K562 (cell line): ENCODE data around the gene TM4SF20. TPM values are rescaled to one million over a fixed set of nuclear protein-coding genes. Genes with fewer than 3 reads are reported as not detected.

Source experiments
- ATAC-seq: fragments of 200-7000 bp; cut with Tn5 transposase; 3 replicates; pipeline ENCODE4 v1.9.1; 2020; ENCODE audit warnings: moderate library complexity
- BruUV-seq: library from RNA; stranded (reverse); fragments of 400-500 nt; replicated peaks from 2 replicates; lab custom pipeline; 2021; lab: Mats Ljungman, UMichigan
- CTCF ChIA-PET: fragments of 300-600 bp; formaldehyde crosslinking; extraction: SDS; loops from one replicate; lab custom pipeline; 2021; ENCODE audit warnings: low intra/inter-chr PET ratio; lab: Yijun Ruan, JAX
- POLR2A ChIA-PET: fragments of 300-600, 350-650 bp; sonication (Branson Sonifier 250); formaldehyde crosslinking; extraction: SDS; loops from one replicate; lab custom pipeline; 2021; ENCODE audit warnings: antibody characterized with exemption, inconsistent platforms; lab: Yijun Ruan, JAX
- DNase-seq, 4 experiments: peaks; one replicate each; pipeline versions ENCODE4 v3.0.0 to v3.0.0-alpha.2; 2011 to 2018; ENCODE audit warnings: low spot score in 3 of 4, mixed read lengths in 3 of 4; ENCODE audit errors: extremely low read depth in 1 of 4
- FAIRE-seq: peaks from 2 replicates; lab custom pipeline; 2011; peaks lifted over from hg19 to GRCh38; lab: Jason Lieb, UNC
- H2AFZ ChIP-seq: 2 replicates; pipeline ENCODE4 v1.6.0; 2011; ENCODE audit warnings: low read depth, low read length, control low read depth, inconsistent platforms
- H3K27ac ChIP-seq: fragments of 200-600 bp; 3 replicates; pipeline ENCODE4 v1.8.0; 2011; ENCODE audit warnings: low read depth, mild to moderate bottlenecking, control low read depth, inconsistent platforms, low read length, moderate library complexity, mixed read lengths; ENCODE audit errors: extremely low read depth
- H3K27me3 ChIP-seq, 2 experiments: fragments of 300-600 bp in 1 of 2; 2 replicates in 1 of 2; 3 replicates in 1 of 2; pipeline versions ENCODE4 v1.6.0 to v1.8.0; 2011; ENCODE audit warnings: inconsistent platforms in 2 of 2, low read length in 2 of 2, mild to moderate bottlenecking in 1 of 2, mixed read lengths in 1 of 2, moderate library complexity in 1 of 2; ENCODE audit not compliant: control insufficient read depth in 2 of 2, insufficient read depth in 2 of 2
- H3K36me3 ChIP-seq: fragments of 300-600 bp; 3 replicates; pipeline ENCODE4 v1.8.0; 2011; ENCODE audit warnings: mild to moderate bottlenecking, low read length, inconsistent platforms; ENCODE audit not compliant: control insufficient read depth, insufficient read depth
- H3K4me1 ChIP-seq, 2 experiments: fragments of 200-600 bp in 1 of 2; replicated peaks in 1 of 2; 2 replicates in 1 of 2; 3 replicates in 1 of 2; pipeline versions ENCODE4 v1.5.1 to v1.8.0; 2011; ENCODE audit warnings: inconsistent platforms in 2 of 2, low read length in 2 of 2, mild to moderate bottlenecking in 1 of 2, mixed read lengths in 1 of 2, moderate library complexity in 1 of 2; ENCODE audit not compliant: control insufficient read depth in 2 of 2, insufficient read depth in 2 of 2
- H3K4me2 ChIP-seq: 2 replicates; pipeline ENCODE4 v1.6.1; 2011; ENCODE audit warnings: low read length, control low read depth, inconsistent platforms, mixed read lengths; ENCODE audit not compliant: insufficient read depth
- H3K4me3 ChIP-seq: fragments of 200-600 bp; sonication (generic), shearing (Covaris generic); 2 replicates; pipeline ENCODE4 v1.5.1; 2016; ENCODE audit warnings: control low read depth, inconsistent platforms
- H3K79me2 ChIP-seq: fragments of 200-600 bp; 3 replicates; pipeline ENCODE4 v1.8.0; 2011; ENCODE audit warnings: low read length, inconsistent platforms; ENCODE audit not compliant: control insufficient read depth, insufficient read depth
- H3K9ac ChIP-seq, 2 experiments: 2 replicates each; pipeline versions ENCODE4 v1.6.0 to v1.6.1; 2011; ENCODE audit warnings: low read depth in 2 of 2, low read length in 2 of 2, control low read depth in 1 of 2, inconsistent platforms in 1 of 2, mild to moderate bottlenecking in 1 of 2, mixed read lengths in 1 of 2; ENCODE audit not compliant: insufficient read depth in 1 of 2
- H3K9me1 ChIP-seq: one replicate; pipeline ENCODE4 v1.6.0; 2011; ENCODE audit warnings: inconsistent platforms, mild to moderate bottlenecking, low read length, moderate library complexity; ENCODE audit not compliant: control insufficient read depth, insufficient read depth
- H3K9me3 ChIP-seq: replicated peaks from 2 replicates; pipeline ENCODE4 v1.5.1; 2011; ENCODE audit warnings: low read depth, low read length, inconsistent platforms; ENCODE audit not compliant: control insufficient read depth, insufficient read depth
- H4K20me1 ChIP-seq: replicated peaks from 2 replicates; pipeline ENCODE4 v1.6.1; 2011; ENCODE audit warnings: low read length, inconsistent platforms, mixed read lengths; ENCODE audit not compliant: control insufficient read depth, insufficient read depth
- CTBP1 ChIP-seq: fragments of 450-650 bp; IDR thresholded peaks from 2 replicates; pipeline ENCODE4 v1.6.1; 2016; ENCODE audit warnings: borderline replicate concordance
- ILK ChIP-seq: fragments of 450-650 bp; IDR thresholded peaks from 2 replicates; pipeline ENCODE4 v1.6.1; 2016; ENCODE audit warnings: missing genetic modification characterization, low read depth, mild to moderate bottlenecking, missing compliant biosample characterization, moderate library complexity, borderline replicate concordance
- MED1 ChIP-seq: sonication (generic); formaldehyde crosslinking; IDR thresholded peaks from 2 replicates; pipeline ENCODE4 v1.8.1; 2023; ENCODE audit warnings: missing genetic modification reagents, borderline replicate concordance
- NCOA6 ChIP-seq: fragments of 450-650 bp; IDR thresholded peaks from 2 replicates; pipeline ENCODE4 v1.6.1; 2017; ENCODE audit warnings: mild to moderate bottlenecking
- NFRKB ChIP-seq: fragments of 450-650 bp; IDR thresholded peaks from 2 replicates; pipeline ENCODE4 v1.6.1; 2016; ENCODE audit warnings: low read depth
- POLR2G ChIP-seq: fragments of 200-400 bp; formaldehyde crosslinking; IDR thresholded peaks from 2 replicates; pipeline ENCODE4 v1.6.1; 2017; ENCODE audit warnings: low read depth, mild to moderate bottlenecking, antibody characterized with exemption, low read length, moderate library complexity
- ZNF766 ChIP-seq: fragments of 200-800 bp; sonication (Bioruptor generic); conservative IDR thresholded peaks from 2 replicates; pipeline ENCODE4 v1.6.1; 2016; ENCODE audit warnings: missing genetic modification characterization, missing compliant biosample characterization
- WGBS: fragments of 100-300 bp; shearing (Covaris generic); methylation state at CpG from one replicate; pipeline ENCODE4 v1.1.6; 2016; ENCODE audit warnings: low coverage, mixed read lengths; ENCODE audit not compliant: insufficient coverage; ENCODE audit errors: missing lambda C conversion rate; 5-methylcytosine and 5-hydroxymethylcytosine counted together
- in situ Hi-C: fragments of 300-500 bp; cut with MboI; formaldehyde crosslinking; loops from 4 replicates; pipeline ENCODE4 v1.15.0; 2018; ENCODE audit warnings: inconsistent platforms, mixed read lengths
- intact Hi-C: fragments of 100-400 bp; cut with micrococcal nuclease; formaldehyde crosslinking; loops from 2 replicates; pipeline ENCODE4 v1.14.2; 2022
- polyA plus RNA-seq, 8 experiments: library from polyadenylated mRNA; depleted of rRNA in 4 of 8; stranded (reverse) in 5 of 8; unstranded in 3 of 8; fragments of >200 nt; fragmentation: Nextera tagmentation in 2 of 8; fragmentation: Illumina TruSeq in 1 of 8; extraction: Ambion mirVana in 2 of 8; extraction: Trizol in 1 of 8; gene quantifications; 2 replicates each; pipeline versions ENCODE4 v1.2.1 to v1.2.3, GENCODE V29; 2011 to 2014; ENCODE audit warnings: inconsistent platforms in 1 of 8, missing spikeins in 1 of 8
- total RNA-seq, 7 experiments: library from RNA; depleted of rRNA in 6 of 7; stranded (reverse); fragments of >200 nt in 6 of 7; fragmentation: Illumina TruSeq in 2 of 7; extraction: Trizol in 2 of 7; gene quantifications; 2 replicates each; pipeline versions ENCODE4 v1.2.1 to v1.2.3, GENCODE V29; 2011 to 2021; ENCODE audit warnings: low replicate concordance in 1 of 7
- TF ChIP-seq, protein P1 (sequence below), 2 experiments: fragments of 450-650 bp; conservative IDR thresholded peaks; 2 replicates each; pipeline ENCODE4 v1.6.1; 2017; ENCODE audit warnings: mild to moderate bottlenecking in 2 of 2, moderate library complexity in 2 of 2
- TF ChIP-seq, protein P2 (sequence below): fragments of 450-650 bp; IDR thresholded peaks from 2 replicates; pipeline ENCODE4 v1.7.0; 2016; ENCODE audit warnings: borderline replicate concordance

Gene TM4SF20
- total and polyA plus RNA-seq, 9 of the 15 experiments (the other 6 are each of a cell fraction or from before 2014, with no cell fraction given), result not detected

DNA sequence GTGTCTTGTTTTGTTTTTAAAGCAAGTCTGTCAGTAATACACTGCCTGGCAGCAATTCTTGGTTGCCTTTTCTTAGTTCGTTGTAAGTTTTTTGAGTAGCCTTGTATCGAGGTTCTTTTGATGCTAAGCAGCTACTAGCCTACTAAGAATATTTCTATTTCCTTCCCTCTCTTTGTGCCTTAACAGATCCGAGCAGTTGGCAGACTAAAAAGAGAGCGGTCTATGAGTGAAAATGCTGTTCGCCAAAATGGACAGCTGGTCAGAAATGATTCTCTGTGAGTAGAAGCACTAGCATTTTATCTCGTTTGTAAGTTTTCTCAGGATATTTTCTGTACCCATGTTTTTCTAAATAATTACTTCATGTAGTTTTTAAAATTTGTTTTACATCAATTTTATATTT is 39.0 kb downstream of the TM4SF20 start:
- in situ Hi-C loops (no loop called here), intact Hi-C loops (no loop called here)
- Histone ChIP-seq H3K9me3 (no peaks in the 10 kb centered on the region), H3K36me3 (peaks cover 34% of the 10 kb centered on the region; the same call in 2 of the 3 replicates), H3K27ac (no peak overlapping the region), H3K27me3 (no peaks in the 10 kb centered on the region), H4K20me1 (no peaks in the 10 kb centered on the region), H3K4me3 (no peak overlapping the region), H3K4me1 (no peaks in the 10 kb centered on the region), H3K79me2 (no peaks in the 10 kb centered on the region), H3K9ac (no peak overlapping the region), H3K4me2 (no peak overlapping the region), H3K9me1 (no peaks in the 10 kb centered on the region), H2AFZ (no peak overlapping the region)
- ATAC-seq (no peak), FAIRE-seq (no peak), DNase-seq (no peak)
- WGBS, result 68% methylated on average over 6 of the region's 6 CpGs
- BruUV-seq, result no TSS peak
- ChIA-PET CTCF (no interaction called here), POLR2A (no interaction called here)
- TF ChIP-seq POLR2G (no peak), NCOA6 (no peak), ZNF766 (CRISPR knock-in tag) (no peak), CTBP1 (no peak), MED1 (no peak), NFRKB (no peak), ILK (tag) (no peak)
- TF ChIP-seq, protein P1, sequence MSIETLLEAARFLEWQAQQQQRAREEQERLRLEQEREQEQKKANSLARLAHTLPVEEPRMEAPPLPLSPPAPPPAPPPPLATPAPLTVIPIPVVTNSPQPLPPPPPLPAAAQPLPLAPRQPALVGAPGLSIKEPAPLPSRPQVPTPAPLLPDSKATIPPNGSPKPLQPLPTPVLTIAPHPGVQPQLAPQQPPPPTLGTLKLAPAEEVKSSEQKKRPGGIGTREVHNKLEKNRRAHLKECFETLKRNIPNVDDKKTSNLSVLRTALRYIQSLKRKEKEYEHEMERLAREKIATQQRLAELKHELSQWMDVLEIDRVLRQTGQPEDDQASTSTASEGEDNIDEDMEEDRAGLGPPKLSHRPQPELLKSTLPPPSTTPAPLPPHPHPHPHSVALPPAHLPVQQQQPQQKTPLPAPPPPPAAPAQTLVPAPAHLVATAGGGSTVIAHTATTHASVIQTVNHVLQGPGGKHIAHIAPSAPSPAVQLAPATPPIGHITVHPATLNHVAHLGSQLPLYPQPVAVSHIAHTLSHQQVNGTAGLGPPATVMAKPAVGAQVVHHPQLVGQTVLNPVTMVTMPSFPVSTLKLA (conservative IDR thresholded peaks at IDR 0.05), result no peak
- TF ChIP-seq, protein P2, sequence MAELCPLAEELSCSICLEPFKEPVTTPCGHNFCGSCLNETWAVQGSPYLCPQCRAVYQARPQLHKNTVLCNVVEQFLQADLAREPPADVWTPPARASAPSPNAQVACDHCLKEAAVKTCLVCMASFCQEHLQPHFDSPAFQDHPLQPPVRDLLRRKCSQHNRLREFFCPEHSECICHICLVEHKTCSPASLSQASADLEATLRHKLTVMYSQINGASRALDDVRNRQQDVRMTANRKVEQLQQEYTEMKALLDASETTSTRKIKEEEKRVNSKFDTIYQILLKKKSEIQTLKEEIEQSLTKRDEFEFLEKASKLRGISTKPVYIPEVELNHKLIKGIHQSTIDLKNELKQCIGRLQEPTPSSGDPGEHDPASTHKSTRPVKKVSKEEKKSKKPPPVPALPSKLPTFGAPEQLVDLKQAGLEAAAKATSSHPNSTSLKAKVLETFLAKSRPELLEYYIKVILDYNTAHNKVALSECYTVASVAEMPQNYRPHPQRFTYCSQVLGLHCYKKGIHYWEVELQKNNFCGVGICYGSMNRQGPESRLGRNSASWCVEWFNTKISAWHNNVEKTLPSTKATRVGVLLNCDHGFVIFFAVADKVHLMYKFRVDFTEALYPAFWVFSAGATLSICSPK, result no peak
